ENCODE data around the gene SGMS1. TPM values are rescaled to one million over a fixed set of nuclear protein-coding genes. Genes with fewer than 3 reads are reported as not detected.
"Not testable (repeated sequence)": the region's sequence is repeated elsewhere in the genome, so short reads cannot be mapped to it uniquely, and the experiment has no call there.

Gene SGMS1
- total RNA-seq, 2 experiments from 2014 or later = 20.4 to 21.0 TPM

DNA sequence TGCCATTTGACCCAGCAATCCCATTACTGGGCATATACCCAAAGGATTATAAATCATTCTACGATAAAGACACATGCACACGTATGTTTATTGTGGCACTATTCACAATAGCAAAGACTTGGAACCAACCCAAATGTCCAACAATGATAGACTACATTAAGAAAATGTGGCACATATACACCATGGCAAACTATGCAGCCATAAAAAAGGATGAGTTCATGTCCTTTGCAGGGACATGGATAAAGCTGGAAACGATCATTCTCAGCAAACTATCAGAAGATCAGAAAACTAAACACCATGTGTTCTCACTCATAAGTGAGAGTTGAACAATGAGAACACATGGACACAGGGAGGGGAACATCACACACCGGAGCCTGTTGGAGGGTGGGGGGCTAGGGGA is 257.3 kb downstream of the SGMS1 start:
- ATAC-seq (ENCODE audit: low read depth); POLR2A ChIA-PET; H3K4me1 Mint-ChIP-seq; H3K9me3 Mint-ChIP-seq; DNase-seq; H3K4me3 Mint-ChIP-seq; H3K27me3 Mint-ChIP-seq; H3K27ac Mint-ChIP-seq: not testable (repeated sequence)
- H3K36me3 Mint-ChIP-seq = peaks cover 29% of the 10 kb centered on the region

DNA sequence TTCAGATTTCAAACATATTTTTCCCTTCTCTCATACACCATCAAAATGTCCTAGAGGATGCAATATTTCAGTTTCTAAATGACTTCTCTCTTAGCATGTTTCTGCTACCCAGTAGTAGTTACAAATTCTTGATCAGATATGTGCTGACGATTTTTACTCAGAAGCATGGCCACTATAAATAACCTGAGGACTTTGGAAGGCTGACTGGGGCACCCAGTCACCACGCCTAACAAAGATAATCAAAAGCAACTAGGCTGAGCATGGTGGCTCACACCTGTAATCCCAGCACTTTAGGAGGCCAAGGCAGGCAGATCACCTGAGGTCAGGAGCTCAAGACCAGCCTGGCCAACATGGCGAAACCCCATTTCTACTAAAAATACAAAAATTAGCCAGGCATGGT is 259.0 kb downstream of the SGMS1 start:
- H3K4me1 Mint-ChIP-seq = not testable (repeated sequence)

DNA sequence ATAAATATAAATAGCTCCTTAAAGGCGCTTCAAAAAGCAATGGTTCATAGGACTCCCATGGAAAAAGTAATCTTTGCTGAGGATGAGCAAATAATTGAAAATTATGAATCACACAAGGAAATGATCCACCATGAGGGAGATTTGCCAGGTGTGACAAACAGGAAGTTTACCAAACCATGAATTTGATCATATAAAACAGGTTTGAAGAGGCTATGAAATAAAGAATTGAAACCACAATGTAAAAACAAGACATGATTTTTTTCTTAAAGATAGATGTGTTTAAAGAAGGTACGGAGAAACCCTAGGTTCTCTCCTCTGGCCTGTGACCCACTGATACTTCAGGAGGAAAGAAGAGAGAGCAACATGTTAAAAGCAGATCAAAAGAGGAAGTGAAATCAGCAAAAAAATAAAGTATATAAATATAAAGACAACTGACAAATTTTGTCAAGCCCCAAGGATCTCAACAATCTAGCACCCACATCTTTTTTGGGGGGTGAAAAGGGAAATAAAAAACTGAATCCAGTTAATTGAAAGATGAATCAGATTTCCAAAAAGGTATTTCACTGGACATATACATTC is 261.1 kb downstream of the SGMS1 start:
- POLR2A ChIA-PET = no interaction called here
- H3K9me3 Mint-ChIP-seq = peaks cover 3% of the 10 kb centered on the region
- peaks cover 27% of the 10 kb centered on the region for H3K36me3 Mint-ChIP-seq
- no peaks in the 10 kb centered on the region for H3K27me3 Mint-ChIP-seq
- H3K27ac Mint-ChIP-seq = no peak overlapping the region
- ATAC-seq (ENCODE audit: low read depth) = no peak
- no peak overlapping the region for H3K4me3 Mint-ChIP-seq
- no peak for DNase-seq
- peaks cover 6% of the 10 kb centered on the region for H3K4me1 Mint-ChIP-seq

More for the DNA sequence above, 259.0 kb downstream of the SGMS1 start:
- H3K27me3 Mint-ChIP-seq; H3K27ac Mint-ChIP-seq; POLR2A ChIA-PET; ATAC-seq (ENCODE audit: low read depth); H3K9me3 Mint-ChIP-seq; DNase-seq; H3K4me3 Mint-ChIP-seq: not testable (repeated sequence)
- H3K36me3 Mint-ChIP-seq = peaks cover 29% of the 10 kb centered on the region

DNA sequence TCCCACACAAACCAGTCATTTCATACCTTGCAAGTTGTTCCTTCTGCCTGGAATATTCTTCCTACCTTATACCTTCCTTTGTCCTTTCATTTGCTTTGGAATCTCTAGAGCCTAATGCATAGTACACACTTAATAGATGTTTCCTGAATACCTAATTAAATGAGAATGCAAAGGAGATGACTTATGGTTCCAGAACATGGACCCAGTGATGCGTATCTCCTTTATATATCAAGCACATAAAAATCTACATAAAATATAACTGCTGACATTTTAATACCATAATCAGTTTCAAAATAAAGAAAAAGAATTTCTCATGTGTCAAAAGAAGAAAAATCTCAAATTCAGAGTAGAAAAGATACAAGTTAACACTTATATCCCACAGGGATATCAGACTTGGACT is 261.8 kb downstream of the SGMS1 start:
- H3K4me3 Mint-ChIP-seq = no peak overlapping the region
- peaks cover 3% of the 10 kb centered on the region for H3K9me3 Mint-ChIP-seq
- H3K27ac Mint-ChIP-seq = no peak overlapping the region
- no peaks in the 10 kb centered on the region for H3K27me3 Mint-ChIP-seq
- ATAC-seq (ENCODE audit: low read depth) (no peak), DNase-seq (no peak)
- H3K4me1 Mint-ChIP-seq = peaks cover 6% of the 10 kb centered on the region
- POLR2A ChIA-PET = no interaction called here
- H3K36me3 Mint-ChIP-seq = peaks cover 27% of the 10 kb centered on the region

DNA sequence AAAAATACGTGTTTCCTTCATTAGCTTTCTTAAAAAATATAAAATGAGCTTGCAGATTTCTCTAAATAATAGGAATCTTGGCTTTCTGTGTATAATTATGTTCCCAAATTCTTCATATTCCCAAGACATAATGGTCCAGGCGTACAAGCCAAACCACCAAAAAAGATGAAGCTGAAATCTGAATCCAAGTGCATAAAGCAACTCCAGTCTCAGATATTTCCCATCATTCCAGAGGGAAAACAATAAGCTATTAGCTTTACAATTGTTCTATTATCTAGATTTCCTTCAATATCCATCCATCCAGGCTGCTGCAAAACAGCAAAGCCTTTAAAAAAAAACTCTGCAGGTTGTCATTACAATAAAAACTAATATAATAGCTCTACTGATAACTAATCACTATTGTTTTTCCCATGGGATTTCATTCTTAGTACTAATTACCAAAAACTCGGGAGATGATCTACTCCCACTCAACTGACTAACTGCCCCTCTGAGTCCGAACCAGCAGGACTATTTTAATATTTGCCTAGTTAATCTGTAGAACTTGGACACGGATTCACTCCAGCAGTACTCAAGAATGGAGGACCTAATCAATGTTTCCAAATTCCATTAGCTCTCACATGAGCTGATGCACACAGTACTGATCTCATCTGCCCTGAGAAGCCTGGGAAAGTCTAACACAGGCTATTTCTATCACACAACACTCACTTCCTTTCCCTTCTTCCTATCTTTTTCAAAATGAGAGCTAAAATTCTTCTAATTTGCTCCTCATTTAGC is 263.5 kb downstream of the SGMS1 start:
- Mint-ChIP-seq H3K27ac (no peak overlapping the region), H3K4me1 (peaks cover 6% of the 10 kb centered on the region), H3K9me3 (no peaks in the 10 kb centered on the region), H3K27me3 (no peaks in the 10 kb centered on the region), H3K4me3 (no peak overlapping the region), H3K36me3 (peaks cover 20% of the 10 kb centered on the region)
- ATAC-seq (ENCODE audit: low read depth) (no peak), DNase-seq (no peak)
- POLR2A ChIA-PET = no interaction called here

DNA sequence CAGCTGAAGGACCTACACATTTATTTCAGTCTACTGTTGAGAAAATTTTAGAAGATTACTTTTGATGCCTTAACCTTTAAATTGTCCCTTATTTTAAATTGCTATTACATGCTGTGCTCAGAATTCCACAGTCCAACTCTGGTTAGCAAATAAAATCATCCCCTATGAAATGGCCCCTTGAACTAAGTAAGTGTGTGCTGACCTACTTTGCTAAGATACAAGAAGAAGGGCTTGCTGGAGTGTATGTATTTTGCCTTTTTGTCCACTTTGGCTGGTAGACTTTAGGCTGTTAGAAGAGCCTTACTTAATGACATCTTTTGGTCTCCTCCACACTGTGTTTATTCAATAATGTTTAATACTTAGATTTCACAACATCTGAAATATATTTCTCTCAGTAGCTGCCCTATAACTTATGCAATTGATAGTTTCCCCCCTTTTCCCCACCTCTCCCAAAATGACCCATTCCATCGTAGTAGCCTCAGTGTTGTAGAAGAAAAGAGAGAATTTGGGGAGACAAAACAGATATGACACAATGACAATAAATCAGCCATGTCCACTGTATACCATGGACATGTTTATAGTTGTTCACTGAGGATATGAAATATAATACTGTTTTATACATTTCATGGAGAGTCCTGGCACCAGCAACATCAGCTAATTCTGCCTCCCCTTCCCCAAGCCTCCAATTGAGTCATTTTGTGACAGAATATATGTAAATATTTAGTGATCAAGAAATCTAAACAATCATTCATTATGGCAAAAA is 264.6 kb downstream of the SGMS1 start:
- Mint-ChIP-seq H3K36me3 (peaks cover 22% of the 10 kb centered on the region), H3K27me3 (no peaks in the 10 kb centered on the region), H3K4me3 (no peak overlapping the region), H3K9me3 (no peaks in the 10 kb centered on the region), H3K4me1 (peaks cover 2% of the 10 kb centered on the region), H3K27ac (no peak overlapping the region)
- DNase-seq (no peak), ATAC-seq (ENCODE audit: low read depth) (no peak)
- POLR2A ChIA-PET = no interaction called here

DNA sequence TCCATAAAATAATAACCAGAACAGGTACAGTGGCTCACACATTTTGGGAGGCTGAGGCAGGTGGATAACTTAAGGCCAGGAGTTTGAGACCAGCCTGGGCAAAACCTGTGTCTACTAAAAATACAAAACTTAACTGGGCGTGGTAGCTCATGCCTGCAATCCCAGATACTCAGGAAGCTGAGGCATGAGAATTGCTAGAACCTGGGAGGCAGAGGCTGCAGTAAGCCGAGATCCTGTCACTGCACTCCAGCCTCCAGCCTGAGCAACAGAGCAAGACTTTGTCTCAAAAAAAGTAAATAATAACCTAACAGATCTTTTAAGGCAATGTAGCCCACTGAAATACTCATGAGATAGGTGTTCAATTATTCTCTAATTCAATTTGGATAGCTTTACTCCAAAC is 265.3 kb downstream of the SGMS1 start:
- Mint-ChIP-seq H3K27ac (no peak overlapping the region), H3K36me3 (peaks cover 18% of the 10 kb centered on the region), H3K4me3 (no peak overlapping the region), H3K9me3 (no peaks in the 10 kb centered on the region), H3K4me1 (peaks cover 2% of the 10 kb centered on the region), H3K27me3 (no peaks in the 10 kb centered on the region)
- ATAC-seq (ENCODE audit: low read depth) (no peak), DNase-seq (no peak)
- POLR2A ChIA-PET = no interaction called here

DNA sequence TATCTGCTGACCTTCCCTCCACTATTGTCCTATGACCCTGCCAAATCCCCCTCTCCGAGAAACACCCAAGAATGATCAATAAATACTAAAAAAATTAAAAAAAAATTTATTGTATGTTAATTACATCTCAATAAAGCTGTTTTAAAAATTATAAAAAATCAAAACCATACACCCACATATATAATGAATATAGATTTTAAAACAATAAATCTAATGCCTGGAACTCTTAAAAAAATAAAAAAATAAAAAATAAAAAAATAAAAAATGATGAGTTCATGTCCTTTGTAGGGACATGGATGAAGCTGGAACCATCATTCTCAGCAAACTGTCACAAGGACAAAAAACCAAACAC is 267.3 kb downstream of the SGMS1 start:
- H3K9me3 Mint-ChIP-seq; DNase-seq; H3K4me1 Mint-ChIP-seq; H3K27me3 Mint-ChIP-seq; ATAC-seq (ENCODE audit: low read depth); H3K4me3 Mint-ChIP-seq; POLR2A ChIA-PET; H3K27ac Mint-ChIP-seq: not testable (repeated sequence)
- H3K36me3 Mint-ChIP-seq = peaks cover 16% of the 10 kb centered on the region

DNA sequence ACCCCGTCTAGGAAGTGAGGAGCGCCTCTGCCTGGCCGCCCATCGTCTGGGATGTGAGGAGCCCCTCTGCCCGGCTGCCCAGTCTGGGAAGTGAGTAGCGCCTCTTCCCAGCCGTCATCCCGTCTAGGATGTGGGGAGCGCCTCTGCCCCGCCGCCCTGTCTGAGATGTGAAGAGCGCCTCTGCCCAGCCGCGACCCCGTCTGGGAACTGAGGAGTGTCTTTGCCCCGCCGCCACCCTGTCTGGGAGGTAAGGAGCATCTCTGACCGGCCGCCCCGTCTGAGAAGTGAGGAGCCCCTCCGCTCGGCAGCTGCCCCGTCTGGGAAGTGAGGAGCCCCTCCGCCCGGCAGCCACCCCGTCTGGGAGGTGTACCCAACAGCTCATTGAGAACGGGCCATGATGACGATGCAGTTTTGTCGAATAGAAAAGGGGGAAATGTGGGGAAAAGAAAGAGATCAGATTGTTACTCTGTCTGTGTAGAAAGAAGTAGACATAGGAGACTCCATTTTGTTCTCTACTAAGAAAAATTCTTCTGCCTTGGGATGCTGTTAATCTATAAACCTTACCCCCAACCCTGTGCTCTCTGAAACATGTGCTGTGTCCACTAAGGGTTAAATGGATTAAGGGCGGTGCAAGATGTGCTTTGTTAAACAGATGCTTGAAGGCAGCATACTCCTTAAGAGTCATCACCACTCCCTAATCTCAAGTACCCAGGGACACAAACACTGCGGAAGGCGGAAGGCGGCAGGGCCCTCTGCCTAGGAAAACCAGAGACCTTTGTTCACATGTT is 267.9 kb downstream of the SGMS1 start:
- H3K9me3 Mint-ChIP-seq; H3K27me3 Mint-ChIP-seq; H3K4me1 Mint-ChIP-seq; H3K27ac Mint-ChIP-seq; POLR2A ChIA-PET; DNase-seq; ATAC-seq (ENCODE audit: low read depth); H3K4me3 Mint-ChIP-seq: not testable (repeated sequence)
- H3K36me3 Mint-ChIP-seq = peaks cover 21% of the 10 kb centered on the region

DNA sequence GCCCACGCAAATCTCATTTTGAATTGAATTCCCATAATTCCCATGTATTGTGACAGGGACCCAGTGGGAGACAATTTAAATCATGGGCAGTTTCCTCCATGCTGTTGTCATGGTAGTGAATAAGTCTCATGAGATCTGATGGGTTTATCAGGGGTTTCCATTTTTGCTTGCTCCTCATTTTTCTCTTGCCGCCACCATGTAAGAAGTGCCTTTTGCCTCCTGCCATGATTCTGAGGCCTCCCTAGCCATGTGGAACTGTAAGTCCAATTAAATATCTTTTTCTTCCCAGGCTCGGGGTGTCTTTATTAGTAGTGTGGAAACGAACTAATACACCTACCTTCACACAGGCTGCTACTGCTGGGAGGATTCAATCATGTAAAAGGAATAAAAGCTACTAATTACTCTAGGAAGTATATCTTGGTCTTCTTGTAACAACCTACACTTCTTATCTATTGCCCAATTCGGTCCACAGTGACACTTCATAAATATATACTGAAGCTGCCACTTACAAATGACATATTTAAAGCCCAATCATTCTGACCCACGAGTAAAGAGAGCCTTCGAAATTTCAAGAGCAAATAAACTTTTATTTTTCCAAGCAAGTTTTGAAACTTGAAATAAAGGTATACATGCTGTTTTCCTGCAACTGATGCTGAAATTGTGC is 272.1 kb downstream of the SGMS1 start:
- Mint-ChIP-seq H3K4me1 (peaks cover 14% of the 10 kb centered on the region), H3K27me3 (no peaks in the 10 kb centered on the region), H3K27ac (no peak overlapping the region), H3K9me3 (peaks cover 20% of the 10 kb centered on the region), H3K36me3 (peaks cover 41% of the 10 kb centered on the region), H3K4me3 (no peak overlapping the region)
- ATAC-seq (ENCODE audit: low read depth) = no peak
- POLR2A ChIA-PET = no interaction called here
- DNase-seq = no peak

DNA sequence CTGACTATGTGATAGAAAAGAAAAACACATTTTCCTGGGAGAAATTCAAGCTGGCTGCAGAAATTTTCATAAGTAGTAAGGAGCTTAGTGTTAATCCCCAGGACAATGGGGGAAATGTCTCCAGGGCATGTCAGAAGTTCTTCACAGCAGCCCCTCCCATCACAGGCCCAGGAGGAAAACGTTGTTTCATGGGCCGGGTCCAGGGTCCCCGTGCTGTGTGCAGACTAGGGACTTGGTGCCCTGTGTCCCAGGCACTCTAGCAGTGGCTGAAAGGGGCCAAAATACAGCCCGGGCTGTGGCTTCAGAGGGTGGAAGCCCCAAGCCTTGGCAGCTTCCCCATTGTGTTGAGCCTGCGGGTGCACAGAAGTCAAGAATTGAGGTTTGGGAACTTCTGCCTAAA is 273.4 kb downstream of the SGMS1 start:
- H3K36me3 Mint-ChIP-seq = peaks cover 38% of the 10 kb centered on the region
- ATAC-seq (ENCODE audit: low read depth) (no peak), DNase-seq (no peak)
- H3K9me3 Mint-ChIP-seq = peaks cover 20% of the 10 kb centered on the region
- peaks cover 14% of the 10 kb centered on the region for H3K4me1 Mint-ChIP-seq
- no peaks in the 10 kb centered on the region for H3K27me3 Mint-ChIP-seq
- POLR2A ChIA-PET = no interaction called here
- H3K27ac Mint-ChIP-seq = no peak overlapping the region
- no peak overlapping the region for H3K4me3 Mint-ChIP-seq

DNA sequence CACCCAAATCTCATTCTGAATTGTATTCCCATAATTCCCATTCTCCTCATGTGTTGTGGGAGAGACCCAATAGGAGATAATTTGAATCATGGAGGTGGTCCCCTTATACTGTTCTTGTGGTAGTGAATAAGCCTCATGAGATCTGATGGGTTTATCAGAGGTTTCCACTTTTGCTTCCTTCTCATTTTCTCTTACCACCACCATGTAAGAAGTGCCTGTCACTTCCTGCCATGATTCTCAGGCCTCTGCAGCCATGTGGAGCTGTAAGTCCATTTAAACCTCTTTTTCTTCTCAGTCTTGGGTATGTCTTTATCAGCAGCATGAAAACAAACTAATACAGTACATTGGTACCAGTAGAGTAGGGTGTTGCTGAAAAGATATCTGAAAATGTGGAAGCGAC is 274.2 kb downstream of the SGMS1 start:
- Mint-ChIP-seq H3K27me3 (no peaks in the 10 kb centered on the region), H3K27ac (no peak overlapping the region), H3K36me3 (peaks cover 34% of the 10 kb centered on the region), H3K9me3 (peaks cover 20% of the 10 kb centered on the region), H3K4me3 (no peak overlapping the region), H3K4me1 (peaks cover 14% of the 10 kb centered on the region)
- POLR2A ChIA-PET = no interaction called here
- no peak for ATAC-seq (ENCODE audit: low read depth)
- DNase-seq = no peak

DNA sequence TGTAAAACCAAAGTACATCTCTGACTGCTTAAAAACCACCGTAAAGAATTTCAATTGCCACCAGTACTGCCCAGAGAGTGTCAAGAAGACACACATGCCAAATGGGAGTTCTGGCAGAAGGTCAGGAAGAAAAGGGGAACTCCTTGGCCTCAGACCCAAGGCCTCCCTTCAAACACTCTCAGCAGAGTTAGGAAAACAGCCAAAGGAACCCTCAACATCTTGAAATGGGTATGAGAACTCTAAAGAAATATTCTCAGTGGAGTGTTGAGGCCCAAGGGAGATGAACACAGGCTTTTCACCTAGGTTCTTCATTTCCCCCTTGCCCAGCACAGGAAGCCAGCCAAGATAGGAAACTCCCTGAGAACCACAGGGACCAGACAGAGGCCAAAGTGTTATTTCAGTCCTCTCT is 276.4 kb downstream of the SGMS1 start:
- H3K27ac Mint-ChIP-seq = no peak overlapping the region

More for the DNA sequence above, 276.4 kb downstream of the SGMS1 start:
- Mint-ChIP-seq H3K27me3 (no peaks in the 10 kb centered on the region), H3K4me3 (no peak overlapping the region), H3K9me3 (peaks cover 20% of the 10 kb centered on the region), H3K4me1 (peaks cover 14% of the 10 kb centered on the region), H3K36me3 (peaks cover 35% of the 10 kb centered on the region)
- ATAC-seq (ENCODE audit: low read depth) (no peak), DNase-seq (no peak)
- POLR2A ChIA-PET = no interaction called here
